SK-N-SH (cell line): ENCODE data around the gene PCBP3.

Experiments used
- CTCF ChIP-seq: fragments of 200-600 bp; sonication (generic); IDR thresholded peaks from 2 replicates; pipeline ENCODE4 v1.6.1; 2017; ENCODE audit warnings: antibody characterized with exemption, mild to moderate bottlenecking, moderate library complexity
- GABPA ChIP-seq: IDR thresholded peaks from 2 replicates; pipeline ENCODE4 v1.4.0; 2012; ENCODE audit warnings: low read depth, mild to moderate bottlenecking
- MAX ChIP-seq: IDR thresholded peaks from 2 replicates; pipeline ENCODE4 v1.4.0; 2012; ENCODE audit warnings: low read depth
- PBX3 ChIP-seq: IDR thresholded peaks from 2 replicates; pipeline ENCODE4; 2012
- ZBTB33 ChIP-seq: IDR thresholded peaks from 2 replicates; pipeline ENCODE4 v1.4.0; 2012; ENCODE audit warnings: low read depth, borderline replicate concordance

GRCh38 chr21:45927032-45927431 is 283.5 kb downstream of the PCBP3 start:
- TF ChIP-seq MAX: no peak
- TF ChIP-seq GABPA: no peak
- TF ChIP-seq CTCF: no peak
- TF ChIP-seq ZBTB33: no peak
- no peak for TF ChIP-seq PBX3
